GM12801 (cell line): ENCODE data around the gene PRKCZ.

Experiments used
- CTCF ChIP-seq: IDR thresholded peaks from one replicate; pipeline ENCODE4 v1.5.1; 2011; ENCODE audit warnings: control low read depth; ENCODE audit not compliant: insufficient read length; ENCODE audit errors: extremely low read depth

PRKCZ gene

GRCh38 chr1:2199042-2199810 is 149.0 kb downstream of the PRKCZ start:
- TF ChIP-seq CTCF, result no peak

GRCh38 chr1:2200308-2200943 is 150.2 kb downstream of the PRKCZ start:
- no peak for TF ChIP-seq CTCF

GRCh38 chr1:2201062-2201461 is 150.9 kb downstream of the PRKCZ start:
- no peak for TF ChIP-seq CTCF

- no peak for TF ChIP-seq CTCF
Measured at GRCh38 chr1:2202008-2202575, 151.9 kb downstream of the PRKCZ start.

GRCh38 chr1:2202843-2203601 is 152.8 kb downstream of the PRKCZ start:
- TF ChIP-seq CTCF, result no peak

GRCh38 chr1:2203671-2204414 is 153.6 kb downstream of the PRKCZ start:
- no peak for TF ChIP-seq CTCF
